SIG-M5 treated with dmso at 0.1 percent for 504 hours (cell line): ENCODE results near the gene INS.

Experiments
- DNase-seq: peaks from one replicate; lab custom pipeline; 2025; ENCODE audit not compliant: unreplicated experiment; lab: John Stamatoyannopoulos, UW

Gene INS

GRCh38 chr11:2148595-2148994 is 12.4 kb downstream of the INS start:
- no peak for DNase-seq

DNA sequence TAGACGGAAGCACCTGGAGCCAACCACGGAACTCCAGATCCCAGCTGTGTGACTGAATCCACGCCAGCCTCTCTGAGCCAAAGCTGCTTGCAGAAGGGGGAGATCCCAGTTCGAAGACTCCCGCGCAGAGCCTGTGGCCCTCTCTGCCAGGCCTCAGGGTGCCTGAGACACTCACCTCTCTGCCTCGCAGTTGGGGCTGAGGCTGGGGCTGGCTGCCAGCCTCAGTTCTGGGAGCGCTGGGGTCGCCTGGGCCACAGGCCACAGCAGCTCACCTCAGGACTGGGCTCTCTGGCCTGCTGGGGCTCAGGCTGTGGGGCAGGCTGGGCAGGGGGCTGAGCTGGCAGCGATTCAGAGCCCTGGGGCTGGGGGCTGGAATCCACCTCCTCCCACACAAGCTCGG is 13.6 kb downstream of the INS start:
- no peak for DNase-seq

DNA sequence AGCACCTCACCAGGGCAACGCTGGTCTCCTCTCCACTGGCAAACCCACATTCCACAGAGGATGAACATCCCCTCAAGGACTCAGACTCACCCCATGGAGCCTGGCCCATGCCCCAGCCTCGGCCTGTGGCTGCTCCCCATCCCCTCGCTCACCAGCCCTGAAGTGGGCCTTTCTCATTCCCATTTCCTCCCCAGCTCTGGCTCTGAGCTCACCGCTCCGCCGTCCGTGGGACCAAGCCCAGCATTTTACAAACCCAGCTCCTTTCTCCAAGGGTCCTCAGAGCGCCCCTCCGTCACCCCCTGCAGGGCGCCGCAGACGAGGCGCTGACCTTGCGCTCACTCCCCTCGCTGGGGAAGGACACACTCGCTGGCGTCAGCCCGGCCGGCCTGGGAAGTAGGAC is 15.0 kb downstream of the INS start:
- no peak for DNase-seq

GRCh38 chr11:2144544-2145248 is 16.3 kb downstream of the INS start:
- no peak for DNase-seq

DNA sequence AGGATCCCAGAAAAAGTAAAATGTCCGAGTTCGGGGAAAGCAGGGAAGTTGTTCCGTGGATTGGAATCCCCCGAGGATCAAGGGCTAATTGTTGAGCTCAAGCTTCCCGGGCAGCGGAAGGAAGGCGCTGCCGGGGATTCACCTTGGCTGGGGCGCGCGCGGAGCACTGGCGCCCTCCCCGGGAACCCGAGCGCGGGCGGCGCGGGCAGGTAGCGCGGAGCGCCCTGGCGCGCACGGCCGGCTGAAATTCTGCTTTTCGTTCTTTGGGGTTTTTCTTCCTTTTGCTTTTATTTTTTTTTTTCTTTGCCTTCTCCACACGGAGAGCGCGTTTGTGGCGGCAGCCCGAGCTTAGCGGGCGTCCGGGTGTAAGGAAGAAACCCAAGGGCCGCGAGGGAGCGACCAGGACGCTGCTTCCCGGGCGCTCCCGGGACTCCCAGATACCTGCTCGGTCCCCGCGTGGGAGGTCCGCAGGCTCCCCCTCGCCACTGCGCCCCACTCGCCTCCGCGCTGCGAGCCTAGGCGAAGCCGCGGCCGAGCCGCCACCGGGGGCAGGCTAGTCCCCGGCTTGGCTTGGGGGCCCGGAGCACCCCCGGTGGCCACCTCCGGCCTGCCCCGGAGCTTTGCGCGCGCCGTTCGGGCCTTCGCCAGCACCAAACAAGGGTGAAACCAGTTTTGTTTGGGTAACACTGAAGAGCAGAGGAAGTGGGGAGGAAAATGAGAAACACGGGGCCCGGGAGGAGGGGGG is 17.0 kb downstream of the INS start:
- DNase-seq: no peak

- DNase-seq: no peak
These were observed 17.6 kb downstream of the INS start for GRCh38 chr11:2143477-2143798.

DNA sequence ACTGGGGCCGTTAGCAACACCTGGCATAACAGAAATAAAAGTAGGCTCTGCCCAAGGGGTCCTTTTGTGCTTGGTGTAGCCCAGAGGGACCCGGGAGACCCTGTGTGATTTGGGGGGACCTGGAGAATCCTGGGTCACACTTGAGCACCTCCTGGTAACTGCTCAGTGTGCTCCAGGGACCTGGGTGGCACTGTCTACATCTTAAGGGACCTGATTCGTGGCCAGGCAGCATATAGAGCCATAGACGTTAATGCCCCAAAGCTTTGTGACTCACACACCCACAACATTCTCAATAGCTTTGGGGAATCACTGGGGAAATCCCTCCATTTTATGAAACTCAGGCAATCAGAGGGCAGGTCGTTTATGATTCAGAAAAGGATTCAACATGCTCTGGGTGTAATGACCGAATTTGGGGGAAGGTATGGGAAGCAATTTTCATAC is 18.2 kb downstream of the INS start:
- no peak for DNase-seq

- no peak for DNase-seq
These were observed 18.7 kb downstream of the INS start for GRCh38 chr11:2142300-2142759.

DNA sequence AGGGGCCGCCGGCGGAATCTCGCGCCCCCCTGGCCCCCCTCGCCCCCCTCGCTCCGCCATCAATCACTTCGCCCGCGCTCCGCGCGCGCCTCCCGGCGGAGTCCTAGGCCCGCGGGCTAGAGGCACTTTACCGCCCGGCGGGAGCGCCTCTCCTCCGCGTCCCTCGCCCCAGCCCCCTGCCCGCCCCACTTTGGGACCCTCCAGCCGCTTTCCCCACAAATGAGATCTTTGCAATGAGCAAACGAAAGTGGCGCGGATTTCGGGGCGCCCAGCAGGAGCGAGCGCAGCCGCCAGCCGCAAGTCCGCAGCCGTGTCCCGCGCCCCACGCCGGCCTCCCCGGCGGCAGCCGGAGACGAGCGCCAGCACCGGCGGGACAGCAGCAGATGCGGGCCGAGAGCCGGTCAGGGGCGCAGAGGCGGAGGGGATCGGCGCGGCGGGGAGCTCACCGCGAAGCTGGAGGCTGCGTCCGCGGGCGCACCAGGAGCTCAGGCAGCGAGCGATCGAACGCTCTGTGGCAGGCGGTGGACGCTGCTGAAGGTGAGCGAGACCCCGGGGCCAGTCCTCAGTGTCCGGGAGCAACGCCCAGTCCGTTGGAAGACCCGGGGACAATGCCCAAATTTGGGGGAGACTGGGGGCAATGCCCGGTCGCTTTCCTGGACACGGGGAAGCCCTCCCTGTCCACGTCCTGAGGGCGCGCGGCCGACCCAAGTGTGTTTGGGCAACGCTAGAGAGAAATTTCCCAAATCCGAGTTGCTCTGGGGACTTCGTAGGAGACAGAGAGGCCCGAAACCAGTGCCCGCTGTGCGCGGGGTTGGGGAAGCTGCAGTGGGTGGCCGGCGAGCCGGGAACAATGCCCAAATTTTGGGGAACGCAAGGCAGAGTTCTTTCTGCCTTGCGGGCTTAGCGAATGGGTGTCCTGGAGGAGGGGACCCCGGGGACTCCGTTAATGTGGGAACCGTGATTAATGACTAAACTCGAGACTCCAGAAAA is 20.3 kb downstream of the INS start:
- DNase-seq: no peak

GRCh38 chr11:2139621-2140337 is 21.2 kb downstream of the INS start:
- no peak for DNase-seq

DNA sequence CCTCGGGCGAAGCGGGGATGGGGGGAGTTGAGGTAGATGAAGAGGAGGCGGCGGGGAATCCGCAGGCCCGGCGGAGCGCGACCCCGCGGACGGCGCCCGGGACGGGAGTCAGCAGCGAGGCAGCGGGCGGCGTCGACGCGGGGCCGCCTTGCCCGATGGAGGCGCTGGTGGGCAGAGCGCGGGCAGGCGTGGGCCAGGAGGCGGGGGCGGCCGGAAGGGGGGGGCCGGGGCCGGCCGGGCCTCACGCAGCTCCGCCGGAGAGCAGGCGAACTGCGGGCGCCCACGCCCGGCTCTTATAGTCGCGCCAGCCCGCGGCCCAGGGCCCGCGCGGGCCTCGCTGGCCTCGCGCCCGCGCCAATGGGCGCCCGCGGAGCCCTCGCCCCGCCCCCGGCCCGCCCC is 21.9 kb downstream of the INS start, which contains the start of gene IGF2:
IGF2 (minus strand) TSS at position 267 of the 399 bp plus-strand sequence. CDS start 3,866 bp downstream, outside the sequence.
- DNase-seq: no peak

- no peak for DNase-seq
These were observed 22.4 kb downstream of the INS start for GRCh38 chr11:2138431-2139122.

GRCh38 chr11:2138068-2138430 is 23.0 kb downstream of the INS start:
- DNase-seq: no peak

DNA sequence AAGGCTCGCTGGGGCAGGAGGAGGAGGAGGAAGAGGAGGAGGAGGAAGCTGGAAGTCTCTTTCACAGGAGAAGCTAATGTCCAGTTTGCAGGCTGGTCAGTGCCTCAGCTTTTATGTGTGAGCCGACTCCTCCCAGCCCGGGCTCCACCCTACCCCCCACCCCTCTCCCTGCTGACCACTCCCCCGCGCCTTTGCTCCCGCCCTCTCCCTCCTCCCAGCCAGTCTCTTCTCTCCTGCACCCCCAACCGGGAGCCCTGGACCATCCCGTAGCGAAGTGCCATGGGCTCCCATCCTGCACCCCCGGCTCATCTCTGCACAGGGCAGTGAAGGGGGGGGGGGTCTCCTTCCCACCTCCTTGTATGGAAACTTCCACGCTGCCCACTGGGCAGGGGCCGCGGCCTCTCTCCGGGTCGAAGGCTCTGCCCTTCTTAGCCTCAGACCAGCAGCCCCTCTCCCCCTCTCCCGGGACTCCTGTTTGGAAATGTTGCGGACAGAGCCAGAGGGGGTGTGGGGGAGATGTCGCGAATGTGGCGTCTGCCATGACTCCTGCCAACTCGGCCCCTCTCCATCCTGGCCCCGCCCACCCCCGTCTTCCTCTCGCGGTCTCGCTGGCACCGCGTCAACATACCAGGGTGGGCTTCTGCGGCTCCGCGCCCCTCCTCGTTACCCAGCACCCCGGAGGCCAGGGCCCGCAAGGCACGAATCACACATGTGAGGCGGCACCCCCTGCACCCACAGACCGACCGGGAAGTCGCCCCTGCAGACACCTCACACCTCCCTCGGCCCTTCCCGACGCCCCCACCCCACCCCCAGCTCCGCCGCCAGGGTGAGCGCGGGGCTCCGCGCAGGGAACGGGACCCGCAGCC is 23.6 kb downstream of the INS start:
- no peak for DNase-seq

GRCh38 chr11:2136952-2137201 is 24.1 kb downstream of the INS start:
- DNase-seq: no peak

- DNase-seq: no peak
These were observed 24.6 kb downstream of the INS start for GRCh38 chr11:2136209-2136951.

GRCh38 chr11:2135648-2136201 is 25.3 kb downstream of the INS start:
- DNase-seq: no peak

- no peak for DNase-seq
These were observed 25.9 kb downstream of the INS start for GRCh38 chr11:2135018-2135569.
